ENCODE measurements around the gene ING5. TPM values are rescaled to one million over a fixed set of nuclear protein-coding genes. Genes with fewer than 3 reads are reported as not detected.

ING5 gene
- total RNA-seq, 1 donor from 2014 or later: 41.5 TPM

GRCh38 chr2:241733391-241734207 is 31.8 kb downstream of the ING5 start:
- no peaks in the 10 kb centered on the region for H3K36me3 ChIP-seq
- intact Hi-C loops (cut with DNase I): loop anchor here (5.0 kb wide), 1 partner anchor 359 kb away; no protein-coding TSS in a partner anchor
- H3K27me3 ChIP-seq: no peaks in the 10 kb centered on the region
- no peak for DNase-seq (ENCODE audit: extremely low spot score in 2 of 2)
- TF ChIP-seq CTCF (IDR thresholded peaks at IDR 0.05): no peak
- TF ChIP-seq POLR2AphosphoS5 (IDR thresholded peaks at IDR 0.05; ENCODE audit: insufficient read depth in 1 of 2, low read depth in 1 of 2): no peak
- TF ChIP-seq POLR2A (IDR thresholded peaks at IDR 0.05): no peak
- H3K27ac ChIP-seq: peak overlapping the region; percentile 90
- peaks cover 30% of the 10 kb centered on the region for H3K4me1 ChIP-seq
- H3K9me3 ChIP-seq: no peaks in the 10 kb centered on the region
- H3K4me3 ChIP-seq: peak overlapping the region; percentile 88 to 98

GRCh38 chr2:241734208-241734466 is 32.3 kb downstream of the ING5 start:
- H3K4me1 ChIP-seq: peaks cover 30% of the 10 kb centered on the region
- H3K27me3 ChIP-seq: no peaks in the 10 kb centered on the region
- DNase-seq (ENCODE audit: extremely low spot score in 2 of 2): no peak
- intact Hi-C loops (cut with DNase I): loop anchor here (5.0 kb wide), 1 partner anchor 358 kb away; no protein-coding TSS in a partner anchor
- no peaks in the 10 kb centered on the region for H3K9me3 ChIP-seq
- H3K36me3 ChIP-seq: no peaks in the 10 kb centered on the region
- H3K27ac ChIP-seq: peak overlapping the region; percentile 90
- H3K4me3 ChIP-seq: peak overlapping the region; percentile 88 to 98
- TF ChIP-seq CTCF (IDR thresholded peaks at IDR 0.05): no peak
- TF ChIP-seq POLR2AphosphoS5 (IDR thresholded peaks at IDR 0.05; ENCODE audit: insufficient read depth in 1 of 2, low read depth in 1 of 2): peak in 1 of 2 donors; percentile 54

- H3K36me3 ChIP-seq: no peaks in the 10 kb centered on the region
- peaks cover 30% of the 10 kb centered on the region for H3K4me1 ChIP-seq
- intact Hi-C loops (cut with DNase I): loop anchor here (5.0 kb wide), 1 partner anchor 358 kb away; no protein-coding TSS in a partner anchor
- H3K4me3 ChIP-seq: peak within 1 kb of the TSS; percentile 88 to 98
- H3K9me3 ChIP-seq: no peaks in the 10 kb centered on the region
- H3K27me3 ChIP-seq: no peaks in the 10 kb centered on the region
- H3K27ac ChIP-seq: peak within 1 kb of the TSS; percentile 90
- no peak for TF ChIP-seq POLR2AphosphoS5 (IDR thresholded peaks at IDR 0.05; ENCODE audit: insufficient read depth in 1 of 2, low read depth in 1 of 2)
- peak in 1 of 2 donors; percentile 85 for TF ChIP-seq POLR2A (IDR thresholded peaks at IDR 0.05)
- no peak for TF ChIP-seq CTCF (IDR thresholded peaks at IDR 0.05)
- peak in 1 of 2 donors; percentile 90 for DNase-seq (ENCODE audit: extremely low spot score in 2 of 2)
Measured at GRCh38 chr2:241734467-241735208, 32.8 kb downstream of the ING5 start, which contains the start of gene D2HGDH. D2HGDH (plus strand) TSS chr2:241734630; CDS start chr2:241735225, 595 bp downstream.

GRCh38 chr2:241736111-241736510 is 34.3 kb downstream of the ING5 start:
- Histone ChIP-seq H3K4me3 (no peak overlapping the region), H3K9me3 (no peaks in the 10 kb centered on the region), H3K4me1 (peaks cover 30% of the 10 kb centered on the region), H3K27ac (peak overlapping the region; percentile 90), H3K27me3 (no peaks in the 10 kb centered on the region), H3K36me3 (no peaks in the 10 kb centered on the region)
- intact Hi-C loops (cut with DNase I): no loop called here
- DNase-seq (ENCODE audit: extremely low spot score in 2 of 2): no peak
- TF ChIP-seq POLR2A (IDR thresholded peaks at IDR 0.05) (no peak), CTCF (IDR thresholded peaks at IDR 0.05) (no peak), POLR2AphosphoS5 (IDR thresholded peaks at IDR 0.05; ENCODE audit: insufficient read depth in 1 of 2, low read depth in 1 of 2) (no peak)

Data from vagina (tissue), 2 donors.